Measurements from ENCODE around the gene SENP7. TPM values are rescaled to one million over a fixed set of nuclear protein-coding genes. Genes with fewer than 3 reads are reported as not detected.

Gene SENP7, protein sequence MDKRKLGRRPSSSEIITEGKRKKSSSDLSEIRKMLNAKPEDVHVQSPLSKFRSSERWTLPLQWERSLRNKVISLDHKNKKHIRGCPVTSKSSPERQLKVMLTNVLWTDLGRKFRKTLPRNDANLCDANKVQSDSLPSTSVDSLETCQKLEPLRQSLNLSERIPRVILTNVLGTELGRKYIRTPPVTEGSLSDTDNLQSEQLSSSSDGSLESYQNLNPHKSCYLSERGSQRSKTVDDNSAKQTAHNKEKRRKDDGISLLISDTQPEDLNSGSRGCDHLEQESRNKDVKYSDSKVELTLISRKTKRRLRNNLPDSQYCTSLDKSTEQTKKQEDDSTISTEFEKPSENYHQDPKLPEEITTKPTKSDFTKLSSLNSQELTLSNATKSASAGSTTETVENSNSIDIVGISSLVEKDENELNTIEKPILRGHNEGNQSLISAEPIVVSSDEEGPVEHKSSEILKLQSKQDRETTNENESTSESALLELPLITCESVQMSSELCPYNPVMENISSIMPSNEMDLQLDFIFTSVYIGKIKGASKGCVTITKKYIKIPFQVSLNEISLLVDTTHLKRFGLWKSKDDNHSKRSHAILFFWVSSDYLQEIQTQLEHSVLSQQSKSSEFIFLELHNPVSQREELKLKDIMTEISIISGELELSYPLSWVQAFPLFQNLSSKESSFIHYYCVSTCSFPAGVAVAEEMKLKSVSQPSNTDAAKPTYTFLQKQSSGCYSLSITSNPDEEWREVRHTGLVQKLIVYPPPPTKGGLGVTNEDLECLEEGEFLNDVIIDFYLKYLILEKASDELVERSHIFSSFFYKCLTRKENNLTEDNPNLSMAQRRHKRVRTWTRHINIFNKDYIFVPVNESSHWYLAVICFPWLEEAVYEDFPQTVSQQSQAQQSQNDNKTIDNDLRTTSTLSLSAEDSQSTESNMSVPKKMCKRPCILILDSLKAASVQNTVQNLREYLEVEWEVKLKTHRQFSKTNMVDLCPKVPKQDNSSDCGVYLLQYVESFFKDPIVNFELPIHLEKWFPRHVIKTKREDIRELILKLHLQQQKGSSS
- 1.5 to 2.4 TPM (median 2.2 TPM) in 5 replicates for total RNA-seq (2022; extraction: Qiagen RNA extraction)

DNA sequence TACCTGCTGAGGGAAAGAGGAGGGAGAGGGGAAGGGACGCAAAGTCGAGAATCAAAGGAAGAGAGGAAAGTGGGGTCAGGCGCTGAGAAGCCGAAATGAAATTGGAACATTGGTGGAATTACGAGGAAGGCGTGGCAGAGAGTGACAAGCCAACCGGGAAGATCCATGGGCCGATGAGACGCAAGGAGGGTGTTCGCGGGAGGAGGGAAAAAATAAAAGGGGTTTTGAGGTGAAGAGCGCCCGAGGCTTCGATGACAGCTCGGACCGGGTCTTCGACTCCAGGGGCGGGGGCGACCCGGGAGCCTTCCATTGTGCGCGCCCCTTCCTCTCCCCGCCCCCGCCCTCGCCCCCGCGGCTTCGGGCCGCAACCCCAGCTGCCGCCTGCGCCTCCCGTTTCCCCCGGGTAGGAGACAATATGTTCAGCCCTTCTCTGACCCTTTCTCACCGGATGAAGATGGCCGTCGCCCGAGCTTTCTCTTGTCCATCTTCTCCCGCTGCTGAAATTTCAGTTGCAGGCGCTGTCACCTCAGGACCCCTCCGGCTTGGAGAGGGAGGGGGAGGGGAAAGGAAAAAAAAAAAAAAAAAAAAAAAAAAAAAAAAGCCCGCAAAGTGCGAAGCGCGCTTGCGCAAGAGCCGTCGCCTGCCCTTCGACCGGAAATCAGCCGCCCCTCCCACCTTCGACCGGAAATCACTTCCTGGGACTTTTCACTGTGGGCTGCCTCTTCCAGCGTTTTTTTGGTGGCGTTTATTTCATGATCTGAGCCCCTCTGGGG is at the start of gene SENP7:
Gene SENP7 (minus strand): TSS at position 567 of the 773 bp plus-strand sequence. CDS start 82 bp downstream, at position 485.

DNA sequence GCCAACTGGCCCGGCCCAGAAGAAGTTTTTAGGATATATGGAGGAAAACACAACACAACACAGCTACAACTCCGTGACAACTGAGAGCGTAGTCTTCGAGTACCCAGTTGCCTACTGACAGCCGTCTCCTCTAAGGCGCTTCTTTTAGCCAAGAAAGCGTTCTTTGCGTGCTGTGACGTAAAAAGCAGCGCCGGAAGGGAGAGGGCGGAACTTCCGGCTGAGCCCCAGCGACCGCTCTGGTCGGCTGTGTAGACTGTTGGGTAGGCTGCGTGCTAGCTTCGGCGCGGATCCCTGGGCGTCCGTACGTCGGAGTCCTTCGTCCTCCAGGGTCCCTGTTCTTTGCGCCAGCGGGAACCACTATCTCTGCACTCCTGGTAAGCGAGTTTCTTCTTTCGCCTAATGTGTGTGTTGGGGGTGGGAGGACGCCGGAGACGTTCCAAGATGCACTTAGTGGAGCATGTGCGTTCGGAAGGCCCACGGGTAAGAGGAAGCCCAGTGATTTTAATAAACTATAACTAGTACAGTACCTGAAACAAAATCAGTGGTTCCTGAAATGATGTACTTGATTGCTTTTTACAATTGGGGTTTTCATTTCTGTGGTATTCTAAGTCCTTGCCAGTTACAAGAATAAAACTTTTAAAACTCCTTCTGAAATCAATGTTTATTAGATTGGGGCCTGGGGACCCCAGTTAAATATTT is 48.8 kb upstream of the SENP7 start, which contains the start of gene TRMT10C:
Gene TRMT10C (plus strand): TSS at position 239 of the 699 bp plus-strand sequence. CDS start 2,914 bp downstream, outside the sequence.

DNA sequence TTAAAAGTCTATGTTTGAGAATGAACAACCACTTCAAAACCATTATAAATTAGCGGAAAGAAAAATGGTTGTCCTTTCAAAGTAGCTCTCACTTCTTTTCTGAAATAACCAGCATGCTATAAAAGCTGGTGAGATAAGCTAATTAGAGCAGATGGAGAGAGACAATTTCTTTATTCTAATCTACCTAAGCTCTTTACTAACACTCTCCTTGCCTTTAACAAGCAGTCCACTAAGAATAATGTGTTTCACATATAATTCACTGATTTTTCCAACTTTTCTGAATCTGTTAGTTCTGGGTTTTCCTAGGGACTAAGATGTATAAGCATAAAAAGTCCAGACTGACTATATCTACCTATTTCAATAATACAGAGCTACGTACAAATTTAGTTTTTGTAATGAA is 192.5 kb downstream of the SENP7 start, which contains the start of gene IMPG2:
Gene IMPG2 (minus strand): TSS at position 101 of the 400 bp plus-strand sequence. CDS start 203 bp downstream, outside the sequence.

Other genes with a start within 250 kb of the SENP7 start
- gene IMPG2, start 192.6 kb downstream of the SENP7 start, total RNA-seq (2022; extraction: Qiagen RNA extraction): 0.01 TPM in 1 of 5 replicates, not detected in the others
- 31.4 to 36.3 TPM (median 35.7 TPM) in 5 replicates for gene TRMT10C, start 48.7 kb upstream of the SENP7 start, total RNA-seq (2022; extraction: Qiagen RNA extraction)
- 91.1 to 121 TPM (median 103 TPM) in 5 replicates for gene PCNP, start 61.0 kb upstream of the SENP7 start, total RNA-seq (2022; extraction: Qiagen RNA extraction)
- gene ZBTB11, start 163.9 kb upstream of the SENP7 start, total RNA-seq (2022; extraction: Qiagen RNA extraction): 9.5 to 10.8 TPM (median 10.0 TPM) in 5 replicates
- gene RPL24, start 173.5 kb upstream of the SENP7 start, total RNA-seq (2022; extraction: Qiagen RNA extraction): 1,580 to 1,949 TPM (median 1,610 TPM) in 5 replicates
- 3.5 to 5.4 TPM (median 4.6 TPM) in 5 replicates for gene CEP97, start 211.4 kb upstream of the SENP7 start, total RNA-seq (2022; extraction: Qiagen RNA extraction)

Measured in A549 treated with CORT108297 at 1 μM for 4 hours (cell line).